ENCODE results near the gene TMEM202.
"Not testable (repeated sequence)": the region's sequence is repeated elsewhere in the genome, so short reads cannot be mapped to it uniquely, and the experiment has no call there.

TMEM202 gene

DNA sequence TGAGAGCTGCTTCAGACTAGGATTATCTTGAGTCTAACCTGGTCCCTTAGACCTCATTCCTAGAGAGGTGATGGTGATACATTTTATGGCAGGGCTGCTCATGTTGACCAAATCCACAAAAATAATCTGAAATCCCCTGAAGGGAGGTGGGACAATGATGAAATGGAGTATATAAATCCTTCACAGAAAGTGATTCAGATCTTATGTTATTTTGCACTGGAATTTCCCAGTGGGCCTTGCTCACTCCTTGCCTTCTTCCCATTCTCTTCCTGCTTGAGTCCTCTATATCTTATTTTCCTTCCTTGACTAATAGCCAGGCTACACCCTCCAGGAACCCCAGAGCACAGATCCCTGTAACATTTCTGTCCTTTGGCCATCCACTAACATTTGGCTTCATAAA is 10.4 kb upstream of the TMEM202 start (continued):
- TF ChIP-seq CREB5 (CRISPR knock-in tag; IDR thresholded peaks at IDR 0.05; ENCODE audit: low read depth) (no peak), ZFP30 (CRISPR knock-in tag; IDR thresholded peaks at IDR 0.05) (no peak), RARB (CRISPR knock-in tag; IDR thresholded peaks at IDR 0.05) (no peak)

- no peak for ATAC-seq
- TF ChIP-seq SNAI2 (CRISPR knock-in tag; IDR thresholded peaks at IDR 0.05) (no peak), ESRRG (CRISPR knock-in tag; IDR thresholded peaks at IDR 0.05) (no peak), PPARA (CRISPR knock-in tag; IDR thresholded peaks at IDR 0.05; ENCODE audit: borderline replicate concordance) (no peak), GLIS3 (CRISPR knock-in tag; IDR thresholded peaks at IDR 0.05) (no peak), ISL1 (CRISPR knock-in tag; IDR thresholded peaks at IDR 0.05) (peak; percentile 42), CREB5 (CRISPR knock-in tag; IDR thresholded peaks at IDR 0.05; ENCODE audit: low read depth) (no peak), CSRNP3 (CRISPR knock-in tag; IDR thresholded peaks at IDR 0.05) (no peak)
- TF ChIP-seq, protein P1, sequence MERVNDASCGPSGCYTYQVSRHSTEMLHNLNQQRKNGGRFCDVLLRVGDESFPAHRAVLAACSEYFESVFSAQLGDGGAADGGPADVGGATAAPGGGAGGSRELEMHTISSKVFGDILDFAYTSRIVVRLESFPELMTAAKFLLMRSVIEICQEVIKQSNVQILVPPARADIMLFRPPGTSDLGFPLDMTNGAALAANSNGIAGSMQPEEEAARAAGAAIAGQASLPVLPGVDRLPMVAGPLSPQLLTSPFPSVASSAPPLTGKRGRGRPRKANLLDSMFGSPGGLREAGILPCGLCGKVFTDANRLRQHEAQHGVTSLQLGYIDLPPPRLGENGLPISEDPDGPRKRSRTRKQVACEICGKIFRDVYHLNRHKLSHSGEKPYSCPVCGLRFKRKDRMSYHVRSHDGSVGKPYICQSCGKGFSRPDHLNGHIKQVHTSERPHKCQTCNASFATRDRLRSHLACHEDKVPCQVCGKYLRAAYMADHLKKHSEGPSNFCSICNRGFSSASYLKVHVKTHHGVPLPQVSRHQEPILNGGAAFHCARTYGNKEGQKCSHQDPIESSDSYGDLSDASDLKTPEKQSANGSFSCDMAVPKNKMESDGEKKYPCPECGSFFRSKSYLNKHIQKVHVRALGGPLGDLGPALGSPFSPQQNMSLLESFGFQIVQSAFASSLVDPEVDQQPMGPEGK (CRISPR knock-in tag; IDR thresholded peaks at IDR 0.05; ENCODE audit: borderline replicate concordance) = no peak
Observed at GRCh38 chr15:72389231-72389630, 8.9 kb upstream of the TMEM202 start.

DNA sequence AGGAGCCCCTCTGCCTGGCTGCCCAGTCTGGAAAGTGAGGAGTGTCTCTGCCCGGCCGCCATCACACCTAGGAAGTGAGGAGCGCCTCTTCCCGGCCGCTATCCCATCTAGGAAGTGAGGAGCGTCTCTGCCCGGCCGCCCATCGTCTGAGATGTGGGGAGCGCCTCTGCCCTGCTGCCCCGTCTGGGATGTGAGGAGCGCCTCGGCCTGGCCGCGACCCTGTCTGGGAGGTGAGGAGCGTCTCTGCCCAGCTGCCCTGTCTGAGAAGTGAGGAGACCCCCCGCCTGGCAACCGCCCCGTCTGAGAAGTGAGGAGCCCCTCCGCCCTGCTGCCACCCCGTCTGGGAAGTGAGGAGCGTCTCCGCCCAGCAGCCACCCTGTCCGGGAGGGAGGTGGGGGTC is 1.8 kb upstream of the TMEM202 start:
- not testable (repeated sequence) for ATAC-seq

DNA sequence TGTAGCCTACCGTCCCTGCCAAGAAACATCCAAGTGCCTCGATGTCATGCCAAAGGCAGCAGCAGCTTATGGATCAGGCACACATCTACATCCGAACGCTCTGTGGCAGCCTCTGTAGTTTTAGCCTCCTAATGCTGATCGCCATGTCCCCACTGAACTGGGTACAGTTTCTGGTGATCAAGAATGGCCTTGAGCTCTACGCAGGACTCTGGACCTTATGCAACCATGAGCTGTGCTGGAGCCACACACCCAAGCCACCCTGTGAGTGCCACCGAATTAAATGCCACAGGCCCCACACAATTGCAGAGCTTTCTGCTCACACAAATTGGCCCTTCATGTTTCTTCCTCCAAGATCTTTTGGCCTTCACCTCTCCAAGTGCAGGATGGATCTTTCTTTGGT is 543 bp downstream of the TMEM202 start:
- no peak for ATAC-seq
- TF ChIP-seq ZFP3 (CRISPR knock-in tag; IDR thresholded peaks at IDR 0.05) = no peak
- no peak for TF ChIP-seq ZC3H10 (CRISPR knock-in tag; IDR thresholded peaks at IDR 0.05)
- TF ChIP-seq PPARA (CRISPR knock-in tag; IDR thresholded peaks at IDR 0.05; ENCODE audit: borderline replicate concordance) = no peak

DNA sequence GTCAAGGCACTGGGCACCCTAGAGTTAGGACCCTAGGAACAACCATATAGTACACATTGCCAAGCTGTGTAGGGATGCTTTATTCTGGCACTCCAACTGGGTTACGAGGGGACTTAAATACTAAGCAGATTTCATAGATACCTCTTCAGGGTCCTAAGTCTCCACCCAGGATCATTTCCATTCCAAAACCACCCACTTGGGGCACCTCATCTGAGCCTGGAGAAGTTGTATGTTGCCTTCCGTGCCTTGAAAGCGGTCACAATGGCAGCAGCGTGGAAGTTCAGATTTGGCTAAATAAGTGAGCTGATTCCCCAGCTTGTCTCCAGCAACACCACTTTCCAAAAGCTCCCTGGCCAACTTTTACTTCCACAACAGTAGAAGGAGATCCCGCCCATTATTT is 4.6 kb downstream of the TMEM202 start:
- no peak; the same call in 2 of the 3 replicates for ATAC-seq
- TF ChIP-seq, protein P1 (CRISPR knock-in tag; IDR thresholded peaks at IDR 0.05; ENCODE audit: borderline replicate concordance) = no peak
- TF ChIP-seq PPARA (CRISPR knock-in tag; IDR thresholded peaks at IDR 0.05; ENCODE audit: borderline replicate concordance) = no peak
- no peak for TF ChIP-seq ARNTL (CRISPR knock-in tag; IDR thresholded peaks at IDR 0.05; ENCODE audit: borderline replicate concordance, low read depth)
- TF ChIP-seq, protein P2, sequence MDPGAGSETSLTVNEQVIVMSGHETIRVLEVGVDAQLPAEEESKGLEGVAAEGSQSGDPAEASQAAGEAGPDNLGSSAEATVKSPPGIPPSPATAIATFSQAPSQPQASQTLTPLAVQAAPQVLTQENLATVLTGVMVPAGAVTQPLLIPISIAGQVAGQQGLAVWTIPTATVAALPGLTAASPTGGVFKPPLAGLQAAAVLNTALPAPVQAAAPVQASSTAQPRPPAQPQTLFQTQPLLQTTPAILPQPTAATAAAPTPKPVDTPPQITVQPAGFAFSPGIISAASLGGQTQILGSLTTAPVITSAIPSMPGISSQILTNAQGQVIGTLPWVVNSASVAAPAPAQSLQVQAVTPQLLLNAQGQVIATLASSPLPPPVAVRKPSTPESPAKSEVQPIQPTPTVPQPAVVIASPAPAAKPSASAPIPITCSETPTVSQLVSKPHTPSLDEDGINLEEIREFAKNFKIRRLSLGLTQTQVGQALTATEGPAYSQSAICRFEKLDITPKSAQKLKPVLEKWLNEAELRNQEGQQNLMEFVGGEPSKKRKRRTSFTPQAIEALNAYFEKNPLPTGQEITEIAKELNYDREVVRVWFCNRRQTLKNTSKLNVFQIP (CRISPR knock-in tag; IDR thresholded peaks at IDR 0.05; ENCODE audit: borderline replicate concordance, low read depth) = no peak
- TF ChIP-seq TSHZ2 (CRISPR knock-in tag; IDR thresholded peaks at IDR 0.05) = no peak
- TF ChIP-seq OSR1 (CRISPR knock-in tag; IDR thresholded peaks at IDR 0.05) = no peak
- TF ChIP-seq ZNF8 (CRISPR knock-in tag; IDR thresholded peaks at IDR 0.05) = no peak
- no peak for TF ChIP-seq ESRRG (CRISPR knock-in tag; IDR thresholded peaks at IDR 0.05)
- no peak for TF ChIP-seq TCF4 (CRISPR knock-in tag; IDR thresholded peaks at IDR 0.05; ENCODE audit: borderline replicate concordance)
- TF ChIP-seq CREB5 (CRISPR knock-in tag; IDR thresholded peaks at IDR 0.05; ENCODE audit: low read depth) = no peak
- no peak for TF ChIP-seq ZC3H10 (CRISPR knock-in tag; IDR thresholded peaks at IDR 0.05)
- no peak for TF ChIP-seq ZNF70 (CRISPR knock-in tag; IDR thresholded peaks at IDR 0.05)
- no peak for TF ChIP-seq BACH2 (CRISPR knock-in tag; IDR thresholded peaks at IDR 0.05; ENCODE audit: borderline replicate concordance)
- no peak for TF ChIP-seq SNAI2 (CRISPR knock-in tag; IDR thresholded peaks at IDR 0.05)
- no peak for TF ChIP-seq CSDC2 (CRISPR knock-in tag; IDR thresholded peaks at IDR 0.05)
- no peak for TF ChIP-seq ZFP30 (CRISPR knock-in tag; IDR thresholded peaks at IDR 0.05)

All from SK-N-SH treated with all-trans-retinoic acid at 6 μM for 48 hours (cell line).